Measurements from ENCODE around the gene TENT5C. TPM values are rescaled to one million over a fixed set of nuclear protein-coding genes. Genes with fewer than 3 reads are reported as not detected.

Gene TENT5C
- total and polyA plus RNA-seq, 9 of the 15 experiments (the other 6 are each of a cell fraction or from before 2014, with no cell fraction given) = 1.8 to 7.7 (median 4.0) TPM

- TF ChIP-seq MNT (conservative IDR thresholded peaks at IDR 0.05) (peak; percentile 32 to 66; a peak in 2 of 4 replicates), GATA2 (CRISPR knock-in tag; IDR thresholded peaks at IDR 0.05) (peak; percentile 72), KDM4B (IDR thresholded peaks at IDR 0.05; ENCODE audit: borderline replicate concordance in 2 of 2, low read depth in 1 of 2) (no peak), TBP (optimal IDR thresholded peaks at IDR 0.05; ENCODE audit: low read depth, low read length) (no peak), RBM15 (IDR thresholded peaks at IDR 0.05; ENCODE audit: insufficient read depth, low read length) (no peak), NCOR1 (IDR thresholded peaks at IDR 0.05) (peak; percentile 88), SIX5 (IDR thresholded peaks at IDR 0.05; ENCODE audit: borderline replicate concordance in 1 of 2, insufficient read depth in 1 of 2, low read depth in 1 of 2, low read length in 2 of 2) (no peak), ZNF830 (CRISPR knock-in tag; IDR thresholded peaks at IDR 0.05) (no peak), NFATC3 (IDR thresholded peaks at IDR 0.05) (no peak; the same call in 1 of the 2 replicates), IFI16 (CRISPR knock-in tag; IDR thresholded peaks at IDR 0.05) (no peak), CBFB (CRISPR knock-in tag; IDR thresholded peaks at IDR 0.05) (no peak), ZKSCAN3 (CRISPR knock-in tag; IDR thresholded peaks at IDR 0.05) (no peak), SIRT6 (IDR thresholded peaks at IDR 0.05; ENCODE audit: low read depth, low read length) (no peak), PHF20 (IDR thresholded peaks at IDR 0.05; ENCODE audit: partially characterized antibody) (no peak), FOXA1 (IDR thresholded peaks at IDR 0.05; ENCODE audit: borderline replicate concordance) (no peak), PTTG1 (tag; IDR thresholded peaks at IDR 0.05; ENCODE audit: low read depth) (no peak), ARID3A (IDR thresholded peaks at IDR 0.05; ENCODE audit: borderline replicate concordance, low read depth, low read length) (peak; percentile 84; the same call in 1 of the 2 replicates), STAG1 (CRISPR knock-in tag; IDR thresholded peaks at IDR 0.05; ENCODE audit: borderline replicate concordance) (no peak), RUNX1 (IDR thresholded peaks at IDR 0.05; ENCODE audit: low read depth) (peak; percentile 35; the same call in 1 of the 2 replicates), PBX2 (CRISPR knock-in tag; IDR thresholded peaks at IDR 0.05; ENCODE audit: low read depth) (no peak), PBX2 (tag; conservative IDR thresholded peaks at IDR 0.05; ENCODE audit: low read depth) (no peak), SMARCB1 (IDR thresholded peaks at IDR 0.05; ENCODE audit: insufficient read length, low read depth) (no peak), FOXK1 (CRISPR knock-in tag; IDR thresholded peaks at IDR 0.05; ENCODE audit: borderline replicate concordance) (no peak), EWSR1 (IDR thresholded peaks at IDR 0.05; ENCODE audit: borderline replicate concordance, low read depth, partially characterized antibody) (no peak)
Observed at GRCh38 chr1:117644696-117645311, 39.0 kb downstream of the TENT5C start (continued).

Measured in K562 (cell line).